ENCODE results near the gene PFDN2.
A peak's percentile ranks its signal among the peaks of the same experiment; 100 is the strongest.

PFDN2 gene

GRCh38 chr1:161159913-161160243 is 42.0 kb upstream of the PFDN2 start:
- no peaks in the 10 kb centered on the region for H3K9me3 ChIP-seq (ENCODE audit: control insufficient read depth, insufficient read depth, low read depth, low read length)
- peak overlapping the region; percentile 84 for H3K27ac ChIP-seq (ENCODE audit: low read depth, low read length)
- peaks cover 48% of the 10 kb centered on the region for H3K36me3 ChIP-seq (ENCODE audit: control insufficient read depth, insufficient read depth, low read length)
- peak overlapping the region; percentile 77 for H3K9ac ChIP-seq (ENCODE audit: low read length)
- peak overlapping the region; percentile 68 for H3K4me3 ChIP-seq (ENCODE audit: low read depth, low read length)
- no peaks in the 10 kb centered on the region for H3K4me1 ChIP-seq (ENCODE audit: control insufficient read depth, insufficient read depth, low read length)
- no peaks in the 10 kb centered on the region for H3K27me3 ChIP-seq (ENCODE audit: control insufficient read depth, insufficient read depth, low read length)

DNA sequence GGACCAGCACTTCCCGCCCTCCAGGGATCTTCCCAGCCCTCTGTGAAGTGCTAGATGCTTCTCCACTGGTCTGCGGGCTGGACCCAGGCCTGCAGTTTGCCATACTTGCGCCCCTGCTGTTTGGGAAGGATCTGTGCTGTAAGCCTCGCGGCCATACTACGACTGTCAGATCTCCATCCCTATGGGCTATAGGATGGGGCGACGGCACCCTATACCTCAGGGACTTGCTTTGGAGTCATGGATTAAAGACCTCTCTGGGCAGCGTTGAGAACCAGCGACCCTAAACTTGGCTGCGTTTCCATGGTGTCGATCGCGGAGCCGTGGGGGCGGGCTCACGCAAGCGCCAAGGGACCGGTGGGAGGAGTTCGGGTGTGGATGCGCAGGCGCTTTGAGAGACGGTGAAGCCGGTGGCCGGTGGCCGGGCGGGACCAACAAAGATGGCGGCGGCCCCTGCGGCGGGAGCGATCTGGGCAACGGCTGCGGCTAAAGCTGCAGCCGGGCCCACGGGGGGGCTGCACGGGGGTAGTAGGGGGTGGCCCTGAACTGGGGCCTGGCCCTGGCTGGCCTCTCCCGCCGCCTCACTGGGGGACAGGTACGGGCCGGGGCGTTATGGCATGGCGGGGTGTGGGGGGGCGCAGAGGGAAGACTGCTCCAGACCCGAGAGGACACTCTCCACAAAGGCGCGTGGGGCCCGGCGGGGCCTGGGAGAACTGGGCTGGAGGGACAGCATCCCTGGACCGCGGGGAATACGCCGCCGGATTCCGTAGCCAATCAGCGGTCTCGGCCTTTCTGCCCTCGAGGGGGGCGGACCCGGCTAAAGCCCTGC is 41.5 kb upstream of the PFDN2 start, which contains the start of gene USP21:
Gene USP21 (plus strand): TSS at position 414 of the 826 bp plus-strand sequence. CDS start 1,141 bp downstream, outside the sequence.
- H3K4me1 ChIP-seq (ENCODE audit: control insufficient read depth, insufficient read depth, low read length): no peaks in the 10 kb centered on the region
- H3K9me3 ChIP-seq (ENCODE audit: control insufficient read depth, insufficient read depth, low read depth, low read length): no peaks in the 10 kb centered on the region
- peak within 1 kb of the TSS; percentile 84 for H3K27ac ChIP-seq (ENCODE audit: low read depth, low read length)
- no peaks in the 10 kb centered on the region for H3K27me3 ChIP-seq (ENCODE audit: control insufficient read depth, insufficient read depth, low read length)
- H3K9ac ChIP-seq (ENCODE audit: low read length): peak within 1 kb of the TSS; percentile 77
- H3K4me3 ChIP-seq (ENCODE audit: low read depth, low read length): peak within 1 kb of the TSS; percentile 68
- peaks cover 43% of the 10 kb centered on the region for H3K36me3 ChIP-seq (ENCODE audit: control insufficient read depth, insufficient read depth, low read length)

- no peaks in the 10 kb centered on the region for H3K9me3 ChIP-seq (ENCODE audit: control insufficient read depth, insufficient read depth, low read depth, low read length)
- H3K4me3 ChIP-seq (ENCODE audit: low read depth, low read length): peak overlapping the region; percentile 68
- H3K27me3 ChIP-seq (ENCODE audit: control insufficient read depth, insufficient read depth, low read length): no peaks in the 10 kb centered on the region
- no peak overlapping the region for H3K27ac ChIP-seq (ENCODE audit: low read depth, low read length)
- peaks cover 35% of the 10 kb centered on the region for H3K36me3 ChIP-seq (ENCODE audit: control insufficient read depth, insufficient read depth, low read length)
- peak overlapping the region; percentile 55 for H3K9ac ChIP-seq (ENCODE audit: low read length)
- no peaks in the 10 kb centered on the region for H3K4me1 ChIP-seq (ENCODE audit: control insufficient read depth, insufficient read depth, low read length)
Measured at GRCh38 chr1:161158316-161159010, 40.6 kb upstream of the PFDN2 start.

DNA sequence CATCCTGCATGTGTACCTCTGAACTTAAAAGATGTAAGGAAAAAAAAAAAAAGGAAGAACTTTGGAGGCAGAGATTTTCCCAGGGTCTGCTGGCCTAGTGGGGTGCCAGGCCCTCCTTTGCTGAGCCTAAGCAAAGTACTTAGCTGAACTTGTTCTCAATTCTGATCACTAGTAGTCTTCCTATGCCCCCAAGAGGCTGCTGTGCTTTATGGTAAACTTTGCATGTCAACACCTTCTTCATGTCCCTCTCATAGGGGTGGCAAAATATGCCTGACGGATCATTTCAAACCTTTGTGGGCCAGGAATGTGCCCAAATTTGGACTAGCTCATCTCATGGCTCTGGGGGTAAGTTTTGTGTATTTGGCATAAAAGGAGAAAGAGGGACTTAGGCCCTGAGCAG is 40.0 kb upstream of the PFDN2 start:
- Histone ChIP-seq H3K4me3 (ENCODE audit: low read depth, low read length) (no peak overlapping the region), H3K27me3 (ENCODE audit: control insufficient read depth, insufficient read depth, low read length) (no peaks in the 10 kb centered on the region), H3K9ac (ENCODE audit: low read length) (no peak overlapping the region), H3K4me1 (ENCODE audit: control insufficient read depth, insufficient read depth, low read length) (no peaks in the 10 kb centered on the region), H3K27ac (ENCODE audit: low read depth, low read length) (no peak overlapping the region), H3K9me3 (ENCODE audit: control insufficient read depth, insufficient read depth, low read depth, low read length) (no peaks in the 10 kb centered on the region), H3K36me3 (ENCODE audit: control insufficient read depth, insufficient read depth, low read length) (peaks cover 32% of the 10 kb centered on the region)

DNA sequence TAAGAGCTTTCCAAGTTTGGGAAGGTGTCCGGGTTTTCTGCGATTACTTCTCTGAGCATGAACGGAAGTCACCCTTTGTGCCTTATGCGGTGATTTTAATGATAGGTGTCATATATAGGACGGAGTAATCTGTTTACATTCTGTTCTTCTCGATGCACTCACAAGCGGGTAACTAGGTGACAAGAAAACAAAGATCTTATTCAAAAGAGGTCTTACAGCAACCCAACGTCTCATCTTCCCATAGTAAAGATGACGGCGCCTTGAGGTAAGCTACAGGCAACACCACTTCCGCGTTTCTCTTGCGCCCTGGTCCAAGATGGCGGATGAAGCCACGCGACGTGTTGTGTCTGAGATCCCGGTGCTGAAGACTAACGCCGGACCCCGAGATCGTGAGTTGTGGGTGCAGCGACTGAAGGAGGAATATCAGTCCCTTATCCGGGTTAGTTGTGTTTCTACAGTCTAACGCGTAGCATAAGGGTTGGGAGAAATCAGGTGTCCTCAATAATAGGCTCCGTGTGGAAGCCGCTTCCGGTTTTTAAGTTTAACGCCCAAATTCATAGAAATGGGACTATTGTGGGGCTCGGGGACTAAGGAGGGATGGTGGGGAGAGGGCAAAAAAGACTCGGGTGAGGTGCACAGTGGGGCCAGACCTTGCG is 36.0 kb upstream of the PFDN2 start, which contains the start of gene UFC1:
Gene UFC1 (plus strand): TSS at position 297 of the 656 bp plus-strand sequence. CDS start 20 bp downstream, at position 317.
- H3K9me3 ChIP-seq (ENCODE audit: control insufficient read depth, insufficient read depth, low read depth, low read length): no peaks in the 10 kb centered on the region
- H3K4me1 ChIP-seq (ENCODE audit: control insufficient read depth, insufficient read depth, low read length): no peaks in the 10 kb centered on the region
- H3K9ac ChIP-seq (ENCODE audit: low read length): peak within 1 kb of the TSS; percentile 89
- H3K27me3 ChIP-seq (ENCODE audit: control insufficient read depth, insufficient read depth, low read length): no peaks in the 10 kb centered on the region
- peaks cover 12% of the 10 kb centered on the region for H3K36me3 ChIP-seq (ENCODE audit: control insufficient read depth, insufficient read depth, low read length)
- H3K4me3 ChIP-seq (ENCODE audit: low read depth, low read length): peak within 1 kb of the TSS; percentile 81
- H3K27ac ChIP-seq (ENCODE audit: low read depth, low read length): peak within 1 kb of the TSS; percentile 85

GRCh38 chr1:161153176-161153575 is 35.3 kb upstream of the PFDN2 start:
- Histone ChIP-seq H3K9ac (ENCODE audit: low read length) (no peak overlapping the region), H3K36me3 (ENCODE audit: control insufficient read depth, insufficient read depth, low read length) (peaks cover 8% of the 10 kb centered on the region), H3K27ac (ENCODE audit: low read depth, low read length) (no peak overlapping the region), H3K9me3 (ENCODE audit: control insufficient read depth, insufficient read depth, low read depth, low read length) (no peaks in the 10 kb centered on the region), H3K27me3 (ENCODE audit: control insufficient read depth, insufficient read depth, low read length) (no peaks in the 10 kb centered on the region), H3K4me1 (ENCODE audit: control insufficient read depth, insufficient read depth, low read length) (no peaks in the 10 kb centered on the region), H3K4me3 (ENCODE audit: low read depth, low read length) (peak overlapping the region; percentile 81)

GRCh38 chr1:161145832-161146231 is 28.0 kb upstream of the PFDN2 start:
- H3K27me3 ChIP-seq (ENCODE audit: control insufficient read depth, insufficient read depth, low read length): no peaks in the 10 kb centered on the region
- no peak overlapping the region for H3K4me3 ChIP-seq (ENCODE audit: low read depth, low read length)
- no peaks in the 10 kb centered on the region for H3K4me1 ChIP-seq (ENCODE audit: control insufficient read depth, insufficient read depth, low read length)
- H3K27ac ChIP-seq (ENCODE audit: low read depth, low read length): no peak overlapping the region
- H3K9me3 ChIP-seq (ENCODE audit: control insufficient read depth, insufficient read depth, low read depth, low read length): no peaks in the 10 kb centered on the region
- no peak overlapping the region for H3K9ac ChIP-seq (ENCODE audit: low read length)
- no peaks in the 10 kb centered on the region for H3K36me3 ChIP-seq (ENCODE audit: control insufficient read depth, insufficient read depth, low read length)

DNA sequence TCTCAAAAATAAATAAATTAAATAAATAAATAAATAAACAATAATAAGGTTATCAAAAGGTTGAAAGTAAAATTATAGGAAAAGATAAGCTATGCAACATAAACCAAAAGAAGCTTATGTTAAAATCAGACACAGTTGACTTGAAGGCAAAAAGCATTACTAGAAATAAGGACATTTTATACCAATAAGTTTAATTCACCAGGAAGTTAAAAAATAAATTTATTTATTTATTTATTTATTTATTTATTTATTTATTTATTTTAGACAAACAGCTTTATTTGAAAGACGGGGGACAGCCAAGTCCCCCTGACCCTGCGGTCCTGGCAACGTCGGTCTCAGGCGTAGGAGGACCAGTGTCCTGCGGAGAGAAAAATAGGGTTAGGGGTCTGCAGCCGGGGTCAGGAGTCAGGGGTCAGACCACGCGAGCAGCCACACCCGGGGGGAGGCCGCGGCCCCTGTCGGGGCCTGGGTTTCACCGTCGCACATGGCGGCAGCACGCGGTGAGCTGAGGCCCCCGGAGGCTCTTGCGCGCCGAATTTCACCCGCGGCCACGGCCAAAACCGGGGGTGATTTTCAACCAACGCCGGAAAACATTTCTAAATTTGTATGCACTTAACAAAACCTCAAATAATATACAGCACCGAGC is 23.0 kb upstream of the PFDN2 start:
- Histone ChIP-seq H3K9me3 (ENCODE audit: control insufficient read depth, insufficient read depth, low read depth, low read length) (no peaks in the 10 kb centered on the region), H3K27ac (ENCODE audit: low read depth, low read length) (no peak overlapping the region), H3K9ac (ENCODE audit: low read length) (no peak overlapping the region), H3K36me3 (ENCODE audit: control insufficient read depth, insufficient read depth, low read length) (no peaks in the 10 kb centered on the region), H3K4me1 (ENCODE audit: control insufficient read depth, insufficient read depth, low read length) (no peaks in the 10 kb centered on the region), H3K4me3 (ENCODE audit: low read depth, low read length) (no peak overlapping the region), H3K27me3 (ENCODE audit: control insufficient read depth, insufficient read depth, low read length) (no peaks in the 10 kb centered on the region)

GRCh38 chr1:161139766-161140165 is 21.9 kb upstream of the PFDN2 start:
- no peaks in the 10 kb centered on the region for H3K36me3 ChIP-seq (ENCODE audit: control insufficient read depth, insufficient read depth, low read length)

DNA sequence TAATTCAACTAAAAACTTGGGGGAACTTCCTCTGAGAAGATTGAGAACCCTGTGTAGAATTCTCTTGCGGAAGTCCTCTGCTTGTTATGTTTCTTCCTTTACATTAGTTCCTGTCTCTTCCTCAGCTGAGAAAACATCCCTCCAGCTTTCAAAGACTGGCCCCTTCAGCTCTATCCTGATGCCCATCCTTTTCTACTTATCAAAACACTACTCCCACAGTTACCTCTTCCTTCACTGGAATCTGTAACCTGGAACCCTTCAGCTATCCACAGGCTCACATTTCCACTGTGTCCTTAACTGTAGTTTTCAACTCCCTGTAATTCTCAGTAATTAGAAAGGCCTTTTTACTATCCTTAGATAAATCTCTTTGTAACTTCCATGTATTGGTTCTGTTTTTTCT is 20.6 kb upstream of the PFDN2 start:
- Histone ChIP-seq H3K27ac (ENCODE audit: low read depth, low read length) (no peak overlapping the region), H3K27me3 (ENCODE audit: control insufficient read depth, insufficient read depth, low read length) (no peaks in the 10 kb centered on the region), H3K4me3 (ENCODE audit: low read depth, low read length) (no peak overlapping the region), H3K4me1 (ENCODE audit: control insufficient read depth, insufficient read depth, low read length) (no peaks in the 10 kb centered on the region), H3K9me3 (ENCODE audit: control insufficient read depth, insufficient read depth, low read depth, low read length) (no peaks in the 10 kb centered on the region), H3K36me3 (ENCODE audit: control insufficient read depth, insufficient read depth, low read length) (no peaks in the 10 kb centered on the region), H3K9ac (ENCODE audit: low read length) (no peak overlapping the region)

More at GRCh38 chr1:161139766-161140165, 21.9 kb upstream of the PFDN2 start:
- no peak overlapping the region for H3K9ac ChIP-seq (ENCODE audit: low read length)
- no peaks in the 10 kb centered on the region for H3K9me3 ChIP-seq (ENCODE audit: control insufficient read depth, insufficient read depth, low read depth, low read length)
- H3K27ac ChIP-seq (ENCODE audit: low read depth, low read length): no peak overlapping the region
- no peaks in the 10 kb centered on the region for H3K4me1 ChIP-seq (ENCODE audit: control insufficient read depth, insufficient read depth, low read length)
- no peaks in the 10 kb centered on the region for H3K27me3 ChIP-seq (ENCODE audit: control insufficient read depth, insufficient read depth, low read length)
- H3K4me3 ChIP-seq (ENCODE audit: low read depth, low read length): no peak overlapping the region
